DND-41 (cell line): ENCODE results near the gene SPRTN.

Source experiments
- ATAC-seq: fragments of 200-7000 bp; cut with Tn5 transposase; 3 replicates; pipeline ENCODE4 v1.9.1; 2021; ENCODE audit warnings: low read depth; ENCODE audit not compliant: insufficient read depth
- DNase-seq: peaks from one replicate; pipeline ENCODE4 v3.0.0-alpha.2; 2020
- H2AFZ ChIP-seq: 2 replicates; pipeline ENCODE4 v1.6.0; 2012; ENCODE audit warnings: low read depth, low read length
- H3K27ac ChIP-seq: 2 replicates; pipeline ENCODE4 v1.5.1; 2012; ENCODE audit warnings: low read length, inconsistent platforms
- H3K27me3 ChIP-seq: fragments of 200-600 bp; sonication (generic); 2 replicates; pipeline ENCODE4 v1.6.0; 2012; ENCODE audit warnings: low read length, mild to moderate bottlenecking, inconsistent platforms; ENCODE audit not compliant: insufficient read depth, poor library complexity
- H3K36me3 ChIP-seq: 2 replicates; pipeline ENCODE4 v1.5.1; 2012; ENCODE audit warnings: low read length, inconsistent platforms; ENCODE audit not compliant: insufficient read depth
- H3K4me1 ChIP-seq: 2 replicates; pipeline ENCODE4 v1.5.1; 2012; ENCODE audit warnings: mild to moderate bottlenecking, low read length; ENCODE audit not compliant: insufficient read depth
- H3K4me2 ChIP-seq: 2 replicates; pipeline ENCODE4 v1.6.0; 2012; ENCODE audit warnings: mild to moderate bottlenecking, moderate library complexity, low read length, inconsistent platforms; ENCODE audit not compliant: insufficient read depth
- H3K4me3 ChIP-seq, 2 experiments: fragments of 200-600 bp in 1 of 2; shearing (Covaris generic) in 1 of 2; 2 replicates each; pipeline ENCODE4 v1.5.1; 2012 to 2016; ENCODE audit warnings: inconsistent platforms in 2 of 2, low read length in 2 of 2, mild to moderate bottlenecking in 2 of 2, low read depth in 1 of 2, moderate library complexity in 1 of 2
- H3K79me2 ChIP-seq: 2 replicates; pipeline ENCODE4 v1.6.0; 2012; ENCODE audit warnings: low read length, inconsistent platforms; ENCODE audit not compliant: insufficient read depth
- H3K9ac ChIP-seq: 2 replicates; pipeline ENCODE4 v1.6.0; 2012; ENCODE audit warnings: low read depth, mild to moderate bottlenecking, inconsistent platforms, low read length, moderate library complexity
- H3K9me3 ChIP-seq: 2 replicates; pipeline ENCODE4 v1.5.1; 2012; ENCODE audit warnings: low read length, moderate library complexity, mild to moderate bottlenecking, inconsistent platforms; ENCODE audit not compliant: insufficient read depth, severe bottlenecking
- H4K20me1 ChIP-seq: 2 replicates; pipeline ENCODE4 v1.6.0; 2012; ENCODE audit warnings: low read length; ENCODE audit not compliant: insufficient read depth
- EZH2 ChIP-seq: IDR thresholded peaks from 3 replicates; pipeline ENCODE4 v1.6.1; 2012; ENCODE audit warnings: borderline replicate concordance, low read depth, mild to moderate bottlenecking, moderate library complexity, low read length, inconsistent platforms; ENCODE audit not compliant: severe bottlenecking
- TF ChIP-seq, protein P1 (sequence below): IDR thresholded peaks from 2 replicates; pipeline ENCODE4 v1.5.1; 2012; ENCODE audit warnings: borderline replicate concordance, low read length, moderate library complexity, mild to moderate bottlenecking; ENCODE audit not compliant: poor library complexity, severe bottlenecking; ENCODE audit errors: extremely low read depth

The SPRTN gene

DNA sequence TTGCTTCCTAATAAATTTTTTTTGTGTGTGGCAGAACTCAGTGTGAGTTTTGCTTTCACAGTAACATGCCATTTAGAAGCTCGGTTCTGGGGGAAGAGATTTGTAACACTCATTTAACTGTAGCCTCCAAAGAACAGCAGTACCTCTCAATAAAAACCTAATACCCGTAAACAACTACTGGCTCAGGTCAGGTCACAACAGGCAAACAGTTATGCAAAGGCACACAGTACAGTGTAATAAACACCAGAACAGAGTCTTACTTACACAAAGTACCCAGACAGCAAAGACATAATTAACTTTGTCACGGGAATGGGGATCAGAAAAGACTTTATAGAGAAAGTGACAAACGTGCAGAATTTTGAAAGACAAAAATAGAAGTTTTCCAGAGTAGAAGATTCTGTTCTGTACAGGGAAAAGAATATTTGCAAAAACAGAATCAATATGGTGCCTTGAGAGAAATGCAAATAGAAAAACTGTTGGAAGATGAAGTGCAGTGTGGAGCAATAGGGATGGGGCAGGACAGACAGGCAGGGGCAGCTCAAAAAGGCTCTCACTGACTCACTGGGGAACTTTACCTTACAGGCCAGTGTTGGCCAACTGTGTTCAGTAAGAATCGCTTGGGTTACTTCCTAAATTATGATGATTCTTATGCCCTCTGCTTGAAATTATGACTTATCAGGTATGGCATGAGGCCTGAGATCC lies 45.2 kb downstream of the SPRTN start:
- Histone ChIP-seq H3K36me3 (0 out of 2 replicates have a peak, but pooled peaks cover 5% of the 10 kb centered on the region), H3K79me2 (peaks cover 86% of the 10 kb centered on the region), H3K27me3 (no peaks in the 10 kb centered on the region), H3K27ac (no peak overlapping the region), H3K4me1 (no peaks in the 10 kb centered on the region), H3K4me3 (no peak overlapping the region), H4K20me1 (peaks cover 32% of the 10 kb centered on the region), H2AFZ (no peak overlapping the region), H3K9me3 (no peaks in the 10 kb centered on the region), H3K9ac (no peak overlapping the region), H3K4me2 (no peak overlapping the region)
- no peak for DNase-seq
- ATAC-seq, result no peak
- no peak for TF ChIP-seq EZH2
- TF ChIP-seq, protein P1, sequence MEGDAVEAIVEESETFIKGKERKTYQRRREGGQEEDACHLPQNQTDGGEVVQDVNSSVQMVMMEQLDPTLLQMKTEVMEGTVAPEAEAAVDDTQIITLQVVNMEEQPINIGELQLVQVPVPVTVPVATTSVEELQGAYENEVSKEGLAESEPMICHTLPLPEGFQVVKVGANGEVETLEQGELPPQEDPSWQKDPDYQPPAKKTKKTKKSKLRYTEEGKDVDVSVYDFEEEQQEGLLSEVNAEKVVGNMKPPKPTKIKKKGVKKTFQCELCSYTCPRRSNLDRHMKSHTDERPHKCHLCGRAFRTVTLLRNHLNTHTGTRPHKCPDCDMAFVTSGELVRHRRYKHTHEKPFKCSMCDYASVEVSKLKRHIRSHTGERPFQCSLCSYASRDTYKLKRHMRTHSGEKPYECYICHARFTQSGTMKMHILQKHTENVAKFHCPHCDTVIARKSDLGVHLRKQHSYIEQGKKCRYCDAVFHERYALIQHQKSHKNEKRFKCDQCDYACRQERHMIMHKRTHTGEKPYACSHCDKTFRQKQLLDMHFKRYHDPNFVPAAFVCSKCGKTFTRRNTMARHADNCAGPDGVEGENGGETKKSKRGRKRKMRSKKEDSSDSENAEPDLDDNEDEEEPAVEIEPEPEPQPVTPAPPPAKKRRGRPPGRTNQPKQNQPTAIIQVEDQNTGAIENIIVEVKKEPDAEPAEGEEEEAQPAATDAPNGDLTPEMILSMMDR, result no peak

DNA sequence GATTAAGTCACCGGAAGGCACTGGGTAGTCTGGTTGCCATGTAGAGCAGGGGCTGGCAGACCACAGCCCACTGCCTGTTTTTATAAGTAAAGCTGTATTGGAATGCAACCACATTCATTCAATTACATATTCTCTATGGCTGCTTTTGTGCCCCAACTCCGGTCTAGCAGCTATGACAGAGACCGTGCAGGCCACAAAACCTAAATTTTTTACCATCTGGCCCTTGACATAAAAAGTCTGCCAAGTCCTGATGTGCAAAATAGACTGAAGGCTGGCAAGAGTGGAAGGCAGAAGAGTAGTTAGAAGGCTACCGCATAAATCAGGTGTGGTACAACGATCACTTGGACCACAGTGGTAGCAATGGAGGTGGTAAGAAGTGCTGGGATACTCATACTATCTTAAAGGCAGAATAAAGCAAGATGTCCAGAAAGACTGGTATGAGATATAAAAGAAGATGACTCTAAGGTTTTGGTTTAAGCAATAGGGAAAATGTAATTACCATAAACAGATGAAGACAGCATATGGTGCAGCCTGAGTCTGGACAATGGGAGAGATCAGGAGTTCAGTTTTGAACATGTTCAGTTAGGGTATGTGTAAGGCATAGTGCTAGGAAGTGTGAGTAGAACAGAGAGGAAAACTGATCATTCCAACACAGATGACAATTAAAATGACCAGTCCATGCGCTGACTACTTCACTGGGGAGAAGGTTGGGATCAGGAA lies 46.8 kb downstream of the SPRTN start:
- no peak for ATAC-seq
- peaks cover 88% of the 10 kb centered on the region for H3K79me2 ChIP-seq
- H3K4me3 ChIP-seq, result no peak overlapping the region
- H3K9ac ChIP-seq, result no peak overlapping the region
- H3K27ac ChIP-seq, result no peak overlapping the region
- H3K4me2 ChIP-seq, result no peak overlapping the region
- TF ChIP-seq EZH2, result no peak
- TF ChIP-seq, protein P1, result no peak
- no peaks in the 10 kb centered on the region for H3K27me3 ChIP-seq
- H3K9me3 ChIP-seq, result no peaks in the 10 kb centered on the region
- H2AFZ ChIP-seq, result no peak overlapping the region
- H4K20me1 ChIP-seq, result peaks cover 29% of the 10 kb centered on the region
- no peak for DNase-seq
- no peaks in the 10 kb centered on the region for H3K4me1 ChIP-seq
- 0 out of 2 replicates have a peak, but pooled peaks cover 5% of the 10 kb centered on the region for H3K36me3 ChIP-seq

DNA sequence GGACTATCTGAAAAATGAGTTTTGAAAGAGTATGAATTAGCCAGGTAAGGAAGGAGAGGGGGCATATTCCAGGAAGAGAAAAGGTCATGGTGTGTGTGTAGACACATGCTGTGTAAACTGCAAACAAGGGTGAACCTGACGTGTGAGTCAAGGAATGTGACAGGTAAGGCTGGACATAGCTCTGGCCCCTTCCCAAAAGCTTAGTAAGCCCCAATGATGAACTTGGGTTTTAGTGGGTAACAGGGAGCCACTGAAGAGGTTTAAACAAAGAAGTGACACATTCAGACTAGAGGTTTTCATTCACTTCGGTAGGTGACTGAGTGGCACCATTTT lies 47.3 kb downstream of the SPRTN start:
- H3K27ac ChIP-seq, result no peak overlapping the region
- DNase-seq, result no peak
- H2AFZ ChIP-seq, result no peak overlapping the region
- H3K4me2 ChIP-seq, result no peak overlapping the region
- peaks cover 34% of the 10 kb centered on the region for H4K20me1 ChIP-seq
- 0 out of 2 replicates have a peak, but pooled peaks cover 5% of the 10 kb centered on the region for H3K36me3 ChIP-seq
- peaks cover 92% of the 10 kb centered on the region for H3K79me2 ChIP-seq
- H3K4me1 ChIP-seq, result no peaks in the 10 kb centered on the region
- H3K9ac ChIP-seq, result no peak overlapping the region
- ATAC-seq, result no peak
- no peak overlapping the region for H3K4me3 ChIP-seq
- TF ChIP-seq EZH2, result no peak
- TF ChIP-seq, protein P1, result no peak
- H3K9me3 ChIP-seq, result no peaks in the 10 kb centered on the region
- H3K27me3 ChIP-seq, result no peaks in the 10 kb centered on the region
